GM23248 (cell line): Measurements from ENCODE around the gene CDKN3. TPM values are rescaled to one million over a fixed set of nuclear protein-coding genes. Genes with fewer than 3 reads are reported as not detected.
"Not testable (repeated sequence)": the region's sequence is repeated elsewhere in the genome, so short reads cannot be mapped to it uniquely, and the experiment has no call there.

Experiments
- DNase-seq: peaks from one replicate; pipeline ENCODE4 v3.0.0-alpha.2; 2015
- H2AFZ ChIP-seq: fragments of 200-600 bp; sonication (generic); 2 replicates; pipeline ENCODE4 v1.6.1; 2016; ENCODE audit warnings: antibody characterized with exemption
- H3F3A ChIP-seq: fragments of 200-600 bp; sonication (generic); 2 replicates; pipeline ENCODE4 v1.6.1; 2016; ENCODE audit warnings: mild to moderate bottlenecking, antibody characterized with exemption, mixed run types; ENCODE audit not compliant: insufficient read depth
- H3K27ac ChIP-seq: fragments of 200-600 bp; sonication (generic); 2 replicates; pipeline ENCODE4 v1.5.1; 2016; ENCODE audit warnings: mild to moderate bottlenecking
- H3K27me3 ChIP-seq: fragments of 200-600 bp; sonication (generic); replicated peaks from 2 replicates; pipeline ENCODE4 v1.6.1; 2016; ENCODE audit warnings: mild to moderate bottlenecking; ENCODE audit not compliant: insufficient read depth
- H3K36me3 ChIP-seq: fragments of 200-600 bp; sonication (generic); 2 replicates; pipeline ENCODE4 v1.6.1; 2016; ENCODE audit warnings: low read depth, mild to moderate bottlenecking
- H3K4me1 ChIP-seq: fragments of 200-600 bp; sonication (generic); 2 replicates; pipeline ENCODE4 v1.6.1; 2016; ENCODE audit warnings: mild to moderate bottlenecking; ENCODE audit not compliant: insufficient read depth
- H3K4me2 ChIP-seq: fragments of 200-600 bp; sonication (generic); one replicate; pipeline ENCODE4 v1.6.1; 2016; ENCODE audit warnings: mild to moderate bottlenecking; ENCODE audit not compliant: unreplicated experiment
- H3K4me3 ChIP-seq: fragments of 200-600 bp; sonication (generic); 2 replicates; pipeline ENCODE4 v1.5.1; 2016; ENCODE audit warnings: mild to moderate bottlenecking
- H3K79me2 ChIP-seq: fragments of 200-600 bp; sonication (generic); 2 replicates; pipeline ENCODE4 v1.6.1; 2016; ENCODE audit warnings: mild to moderate bottlenecking; ENCODE audit not compliant: insufficient read depth
- H3K9ac ChIP-seq: fragments of 200-600 bp; sonication (generic); 2 replicates; pipeline ENCODE4 v1.6.1; 2016; ENCODE audit warnings: mild to moderate bottlenecking
- H3K9me2 ChIP-seq: fragments of 200-600 bp; sonication (generic); 2 replicates; pipeline ENCODE4 v1.6.1; 2016; ENCODE audit warnings: mixed run types, mild to moderate bottlenecking, moderate library complexity; ENCODE audit not compliant: insufficient read depth
- H3K9me3 ChIP-seq: fragments of 200-600 bp; sonication (generic); one replicate; pipeline ENCODE4 v1.6.1; 2017; ENCODE audit warnings: low read depth
- H4K20me1 ChIP-seq: fragments of 200-600 bp; sonication (generic); 2 replicates; pipeline ENCODE4 v1.6.0; 2016; ENCODE audit not compliant: insufficient read depth
- EZH2 ChIP-seq: fragments of 200-600 bp; sonication (generic); IDR thresholded peaks from 2 replicates; pipeline ENCODE4 v1.6.1; 2018; ENCODE audit warnings: antibody characterized with exemption, mild to moderate bottlenecking; ENCODE audit not compliant: insufficient read depth, poor library complexity, severe bottlenecking
- EZH2phosphoT487 ChIP-seq: fragments of 200-600 bp; sonication (generic); IDR thresholded peaks from 2 replicates; pipeline ENCODE4 v1.6.1; 2018; ENCODE audit warnings: antibody characterized with exemption, moderate library complexity, mild to moderate bottlenecking, low read depth; ENCODE audit not compliant: insufficient read depth
- WGBS, 2 experiments: methylation state at CpG; one replicate each; pipeline ENCODE4 v1.1.6; 2015 to 2017; ENCODE audit warnings: low lambda C conversion rate in 2 of 2, low coverage in 1 of 2; ENCODE audit errors: missing lambda C conversion rate in 2 of 2; 5-methylcytosine and 5-hydroxymethylcytosine counted together
- in situ Hi-C: fragments of 300-500 bp; cut with MboI; formaldehyde crosslinking; loops from 2 replicates; pipeline ENCODE4 v1.15.0; 2020
- polyA plus RNA-seq: library from polyadenylated mRNA; unstranded; fragments of >200 nt; fragmentation: Nextera tagmentation; extraction: Ambion mirVana; gene quantifications from 2 replicates; pipeline ENCODE4 v1.2.1, GENCODE V29; 2016
- total RNA-seq: library from RNA; depleted of rRNA; stranded (reverse); fragments of >200 nt; shearing (Covaris generic); gene quantifications from 2 replicates; pipeline ENCODE4 v1.2.3, GENCODE V29; 2014

The CDKN3 gene
- total and polyA plus RNA-seq, 2 experiments from 2014 or later, result 20.1 to 41.8 TPM

GRCh38 chr14:54381821-54382220 lies 15.0 kb upstream of the CDKN3 start:
- Histone ChIP-seq H3K4me1 (no peaks in the 10 kb centered on the region), H3K4me2 (no peak overlapping the region), H4K20me1 (no peaks in the 10 kb centered on the region), H3K27ac (no peak overlapping the region), H3K9me3 (no peaks in the 10 kb centered on the region), H3K4me3 (no peak overlapping the region), H2AFZ (no peak overlapping the region), H3K36me3 (no peaks in the 10 kb centered on the region), H3F3A (no peaks in the 10 kb centered on the region), H3K9me2 (no peaks in the 10 kb centered on the region), H3K9ac (no peak overlapping the region), H3K27me3 (peaks cover 12% of the 10 kb centered on the region), H3K79me2 (no peaks in the 10 kb centered on the region)
- in situ Hi-C loops, result no loop called here
- DNase-seq, result no peak
- no peak for TF ChIP-seq EZH2phosphoT487
- no peak for TF ChIP-seq EZH2

GRCh38 chr14:54383835-54384234 lies 13.0 kb upstream of the CDKN3 start:
- H3K27ac ChIP-seq, result no peak overlapping the region
- H3K27me3 ChIP-seq, result peaks cover 30% of the 10 kb centered on the region
- TF ChIP-seq EZH2phosphoT487 (no peak), EZH2 (no peak)
- H3K79me2 ChIP-seq, result no peaks in the 10 kb centered on the region
- in situ Hi-C loops, result no loop called here
- H3K4me3 ChIP-seq, result no peak overlapping the region
- H2AFZ ChIP-seq, result no peak overlapping the region
- 77 to 85% methylated on average over 4 of the region's 4 CpGs for WGBS, 2 experiments
- no peak overlapping the region for H3K4me2 ChIP-seq
- H3K4me1 ChIP-seq, result no peaks in the 10 kb centered on the region
- H3K9ac ChIP-seq, result no peak overlapping the region
- DNase-seq, result no peak
- no peaks in the 10 kb centered on the region for H3K9me3 ChIP-seq
- no peaks in the 10 kb centered on the region for H3K36me3 ChIP-seq
- no peaks in the 10 kb centered on the region for H3K9me2 ChIP-seq
- no peaks in the 10 kb centered on the region for H4K20me1 ChIP-seq
- H3F3A ChIP-seq, result no peaks in the 10 kb centered on the region

- Histone ChIP-seq H3K4me3 (no peak overlapping the region), H3F3A (no peaks in the 10 kb centered on the region), H3K27ac (no peak overlapping the region), H3K36me3 (no peaks in the 10 kb centered on the region), H3K9me2 (no peaks in the 10 kb centered on the region), H3K9ac (no peak overlapping the region), H3K9me3 (no peaks in the 10 kb centered on the region), H4K20me1 (no peaks in the 10 kb centered on the region), H3K4me1 (no peaks in the 10 kb centered on the region), H3K4me2 (no peak overlapping the region), H3K27me3 (peaks cover 29% of the 10 kb centered on the region), H2AFZ (no peak overlapping the region), H3K79me2 (no peaks in the 10 kb centered on the region)
- no peak for DNase-seq
- in situ Hi-C loops, result no loop called here
- 61 to 63% methylated on average over 4 of the region's 4 CpGs for WGBS, 2 experiments
- TF ChIP-seq EZH2 (no peak), EZH2phosphoT487 (no peak)
These were observed 11.3 kb upstream of the CDKN3 start for GRCh38 chr14:54385556-54385955.

- Histone ChIP-seq H3K9me3 (no peaks in the 10 kb centered on the region), H3K4me3 (no peak overlapping the region), H3K27ac (no peak overlapping the region), H3K4me1 (no peaks in the 10 kb centered on the region), H3K9me2 (no peaks in the 10 kb centered on the region), H4K20me1 (no peaks in the 10 kb centered on the region), H3K79me2 (no peaks in the 10 kb centered on the region), H3F3A (no peaks in the 10 kb centered on the region), H2AFZ (no peak overlapping the region), H3K27me3 (peaks cover 29% of the 10 kb centered on the region), H3K36me3 (no peaks in the 10 kb centered on the region), H3K9ac (no peak overlapping the region), H3K4me2 (no peak overlapping the region)
- TF ChIP-seq EZH2phosphoT487 (no peak), EZH2 (no peak)
- in situ Hi-C loops, result no loop called here
- no peak for DNase-seq
- WGBS, 2 experiments, result 82 to 83% methylated on average over 5 of the region's 5 CpGs
These were observed 9.5 kb upstream of the CDKN3 start for GRCh38 chr14:54387328-54387727.

GRCh38 chr14:54392131-54392859 lies 4.5 kb upstream of the CDKN3 start:
- TF ChIP-seq EZH2 (no peak), EZH2phosphoT487 (no peak)
- no peak overlapping the region for H3K4me3 ChIP-seq
- H2AFZ ChIP-seq, result no peak overlapping the region
- H3K9me3 ChIP-seq, result no peaks in the 10 kb centered on the region
- in situ Hi-C loops, result no loop called here
- WGBS, 2 experiments, result 66% methylated on average over 14 of the region's 14 CpGs
- peaks cover 18% of the 10 kb centered on the region for H3K27me3 ChIP-seq
- no peaks in the 10 kb centered on the region for H4K20me1 ChIP-seq
- no peak for DNase-seq
- H3F3A ChIP-seq, result no peaks in the 10 kb centered on the region
- H3K9ac ChIP-seq, result no peak overlapping the region
- H3K79me2 ChIP-seq, result no peaks in the 10 kb centered on the region
- no peaks in the 10 kb centered on the region for H3K36me3 ChIP-seq
- no peak overlapping the region for H3K27ac ChIP-seq
- H3K4me2 ChIP-seq, result no peak overlapping the region
- H3K9me2 ChIP-seq, result no peaks in the 10 kb centered on the region
- no peaks in the 10 kb centered on the region for H3K4me1 ChIP-seq

- H3K9me2 ChIP-seq, DNase-seq, H3F3A ChIP-seq, H3K9me3 ChIP-seq, H3K4me2 ChIP-seq, H3K9ac ChIP-seq, H3K27ac ChIP-seq, H2AFZ ChIP-seq, H3K4me1 ChIP-seq, H3K79me2 ChIP-seq, H4K20me1 ChIP-seq, H3K4me3 ChIP-seq, in situ Hi-C loops, H3K27me3 ChIP-seq, H3K36me3 ChIP-seq: not testable (repeated sequence)
- 88 to 91% methylated on average over 34 to 62 of the region's 68 CpGs for WGBS, 2 experiments
These were observed 3.6 kb upstream of the CDKN3 start for GRCh38 chr14:54392986-54393884.
